Measurements from ENCODE around the gene MTCH1.
"Not testable (repeated sequence)": the region's sequence is repeated elsewhere in the genome, so short reads cannot be mapped to it uniquely, and the experiment has no call there.

The MTCH1 gene

DNA sequence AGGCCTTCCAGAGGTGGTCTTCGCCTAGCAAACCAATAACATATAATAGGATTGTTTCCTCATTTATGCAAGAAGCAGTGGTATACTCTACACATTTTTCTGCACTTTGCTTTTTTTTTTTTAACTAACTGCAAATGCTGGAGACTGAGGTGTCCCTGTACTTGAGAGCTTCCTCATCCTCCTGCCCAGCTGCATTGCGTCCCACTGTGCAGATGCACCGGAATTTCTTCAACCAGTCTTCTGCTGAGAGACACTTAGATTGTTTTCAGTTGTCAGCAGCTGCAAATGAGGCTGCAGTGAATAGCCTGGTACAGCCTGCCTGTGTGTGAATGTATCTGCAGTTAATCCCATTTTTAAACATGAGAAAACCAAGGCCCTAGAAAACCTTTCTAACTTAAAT lies 31.0 kb upstream of the MTCH1 start:
- DNase-seq (ENCODE audit: low read depth) = no peak

DNA sequence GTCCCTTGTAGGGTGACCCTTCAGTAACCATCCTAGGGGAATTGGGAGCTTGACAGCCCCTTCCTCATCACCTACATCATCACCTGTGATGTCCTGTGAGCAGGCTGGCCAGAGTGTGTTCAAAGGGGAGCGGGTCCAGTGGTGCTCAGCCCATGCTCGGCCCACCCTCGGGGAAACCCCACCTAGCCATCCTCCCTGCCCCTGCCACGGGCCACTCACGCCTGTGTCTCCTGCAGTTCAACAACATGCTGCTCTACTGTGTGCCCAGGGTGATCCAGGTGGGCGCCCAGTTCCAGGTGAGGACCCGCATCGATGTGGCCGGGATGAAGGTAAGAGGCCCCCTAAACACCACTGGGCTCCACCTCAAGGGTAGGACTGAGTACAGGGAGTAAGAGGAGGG lies 29.5 kb upstream of the MTCH1 start:
- no peak for DNase-seq (ENCODE audit: low read depth)

- DNase-seq (ENCODE audit: low read depth) = no peak
Observed at GRCh38 chr6:37014667-37015066, 28.7 kb upstream of the MTCH1 start.

DNA sequence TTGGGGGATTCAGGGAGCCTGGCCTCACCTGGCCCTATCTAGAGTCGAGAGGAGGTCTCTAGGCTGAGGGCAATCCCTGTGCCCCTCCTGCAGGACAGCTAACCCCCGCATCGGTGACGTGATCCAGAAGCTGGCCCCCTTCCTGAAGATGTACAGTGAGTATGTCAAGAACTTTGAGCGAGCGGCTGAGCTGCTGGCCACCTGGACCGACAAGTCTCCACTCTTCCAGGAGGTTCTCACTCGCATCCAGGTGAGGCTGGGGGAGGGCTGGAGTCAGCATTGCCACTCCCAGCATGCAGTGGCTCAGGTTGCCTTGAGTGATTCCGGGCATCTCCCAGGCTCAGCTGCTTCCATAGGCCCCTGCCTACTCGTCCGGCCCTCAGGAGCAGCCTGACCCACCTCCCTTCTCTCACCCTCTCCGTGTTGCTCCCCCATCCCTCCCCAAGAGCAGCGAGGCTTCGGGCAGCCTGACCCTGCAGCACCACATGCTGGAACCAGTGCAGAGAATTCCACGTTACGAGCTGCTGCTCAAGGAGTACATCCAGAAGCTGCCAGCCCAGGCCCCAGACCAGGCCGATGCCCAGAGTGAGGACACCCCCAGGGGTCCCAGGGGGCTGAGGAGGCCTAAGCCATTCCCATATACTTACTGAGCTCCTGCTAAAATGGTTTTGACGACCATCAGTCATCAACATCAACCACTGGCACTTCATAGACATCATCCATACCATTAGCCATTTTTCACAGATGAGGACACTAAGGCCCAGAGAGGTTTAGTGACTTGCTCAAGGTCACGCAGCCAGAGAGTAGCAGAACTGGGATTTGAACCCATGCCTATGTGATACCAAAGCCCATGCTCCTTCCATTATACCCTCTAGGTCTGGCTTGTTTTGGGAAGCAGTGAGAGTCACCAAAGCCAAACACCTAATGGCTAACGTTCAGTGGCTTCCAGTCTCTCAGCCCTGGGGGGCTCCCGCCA lies 27.8 kb upstream of the MTCH1 start:
- DNase-seq (ENCODE audit: low read depth) = no peak

DNA sequence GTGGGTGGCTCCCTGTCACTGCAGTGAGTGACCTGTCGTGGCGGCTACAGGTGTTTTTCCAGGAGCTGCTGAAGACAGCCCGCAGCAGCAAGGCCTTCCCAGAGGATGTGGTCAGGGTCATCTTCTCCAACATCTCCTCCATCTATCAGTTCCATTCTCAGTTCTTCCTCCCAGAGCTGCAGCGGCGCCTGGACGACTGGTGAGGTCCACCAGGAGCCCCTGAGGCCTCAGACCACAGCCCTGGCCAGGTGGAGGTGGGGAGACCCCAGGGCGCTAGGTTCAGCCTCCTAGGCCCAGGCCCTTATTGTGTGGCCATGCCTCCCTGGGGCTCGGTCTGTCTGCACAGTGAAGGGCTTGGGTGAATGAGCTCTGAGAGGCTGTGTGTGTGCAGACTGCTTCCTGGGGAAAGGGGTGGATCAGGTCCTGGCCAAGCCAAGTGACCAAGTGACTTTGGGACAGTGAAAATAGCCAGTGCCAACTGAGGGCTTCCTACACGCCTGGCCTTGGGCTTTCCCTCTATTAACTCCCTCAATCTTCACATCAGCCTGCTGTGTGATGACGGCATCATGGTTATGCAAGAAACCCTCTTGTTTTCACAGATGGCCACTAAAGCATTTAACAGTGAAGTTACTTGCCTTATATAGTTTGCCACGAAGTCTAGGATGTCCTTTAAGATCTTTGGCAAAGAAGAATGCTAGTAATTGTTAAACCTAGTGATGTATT lies 25.8 kb upstream of the MTCH1 start:
- DNase-seq (ENCODE audit: low read depth) = no peak

GRCh38 chr6:37010402-37010892 lies 24.5 kb upstream of the MTCH1 start:
- DNase-seq (ENCODE audit: low read depth) = no peak

GRCh38 chr6:37008484-37009465 lies 22.8 kb upstream of the MTCH1 start:
- no peak for DNase-seq (ENCODE audit: low read depth)

DNA sequence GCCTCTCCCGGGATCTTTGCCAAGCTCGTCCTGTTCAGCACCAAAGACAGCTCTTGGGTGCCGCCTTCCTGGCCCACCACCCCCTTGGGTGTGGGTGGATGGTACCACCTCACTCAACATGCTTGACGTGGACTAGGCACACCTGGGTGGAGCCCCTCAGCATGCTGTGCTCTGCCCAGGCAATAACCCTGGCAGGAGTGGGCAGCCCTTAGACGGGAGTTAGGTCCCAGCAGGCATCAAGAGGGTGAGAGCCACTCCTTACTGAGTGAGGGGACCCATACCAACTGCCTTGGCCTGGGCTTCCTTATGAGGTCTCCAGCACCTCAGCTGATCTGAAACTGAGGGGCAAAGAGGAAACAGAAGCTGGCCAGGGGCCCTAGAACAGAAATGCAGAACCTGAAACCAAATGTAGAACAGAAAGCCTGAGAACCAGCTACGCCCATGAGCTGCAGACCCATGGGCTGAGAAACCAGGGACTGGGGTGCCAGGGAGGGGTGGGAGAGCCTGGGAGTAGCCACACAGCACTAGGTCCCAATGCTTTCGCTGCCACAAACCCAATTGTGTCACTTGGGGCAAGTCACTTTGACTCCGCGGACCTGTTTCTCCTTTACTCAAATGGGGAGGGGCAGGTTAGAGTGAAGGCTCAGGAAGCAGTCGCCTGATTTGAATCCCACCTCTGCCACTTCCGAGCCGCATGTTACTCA lies 21.5 kb upstream of the MTCH1 start:
- no peak for DNase-seq (ENCODE audit: low read depth)

DNA sequence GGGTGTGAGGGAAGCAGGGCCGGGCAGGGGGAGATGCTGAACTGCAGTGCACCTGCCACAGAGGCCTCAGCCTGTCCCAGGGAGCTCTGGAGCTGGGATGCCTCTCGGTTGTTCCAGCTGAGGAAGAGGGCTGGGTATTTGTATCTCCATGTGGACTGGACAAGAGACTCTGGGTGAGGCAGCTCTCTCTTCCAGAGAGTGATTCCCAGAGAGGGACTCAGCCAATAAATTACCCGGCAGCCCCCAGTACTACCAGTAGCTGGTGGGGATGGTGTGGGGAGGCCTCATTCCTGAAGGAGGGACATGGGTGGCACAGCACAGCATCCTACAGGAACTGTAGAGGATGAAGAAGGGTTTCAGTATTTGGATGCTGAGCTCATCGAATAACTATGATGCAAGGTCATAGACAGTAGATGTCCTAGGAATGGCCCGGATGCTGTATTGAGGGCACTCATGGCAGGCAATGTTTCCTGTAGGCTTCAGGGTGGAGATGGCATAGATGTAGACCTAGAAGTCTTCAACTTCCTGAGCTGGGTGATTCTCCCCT lies 20.9 kb upstream of the MTCH1 start:
- DNase-seq (ENCODE audit: low read depth) = no peak

DNA sequence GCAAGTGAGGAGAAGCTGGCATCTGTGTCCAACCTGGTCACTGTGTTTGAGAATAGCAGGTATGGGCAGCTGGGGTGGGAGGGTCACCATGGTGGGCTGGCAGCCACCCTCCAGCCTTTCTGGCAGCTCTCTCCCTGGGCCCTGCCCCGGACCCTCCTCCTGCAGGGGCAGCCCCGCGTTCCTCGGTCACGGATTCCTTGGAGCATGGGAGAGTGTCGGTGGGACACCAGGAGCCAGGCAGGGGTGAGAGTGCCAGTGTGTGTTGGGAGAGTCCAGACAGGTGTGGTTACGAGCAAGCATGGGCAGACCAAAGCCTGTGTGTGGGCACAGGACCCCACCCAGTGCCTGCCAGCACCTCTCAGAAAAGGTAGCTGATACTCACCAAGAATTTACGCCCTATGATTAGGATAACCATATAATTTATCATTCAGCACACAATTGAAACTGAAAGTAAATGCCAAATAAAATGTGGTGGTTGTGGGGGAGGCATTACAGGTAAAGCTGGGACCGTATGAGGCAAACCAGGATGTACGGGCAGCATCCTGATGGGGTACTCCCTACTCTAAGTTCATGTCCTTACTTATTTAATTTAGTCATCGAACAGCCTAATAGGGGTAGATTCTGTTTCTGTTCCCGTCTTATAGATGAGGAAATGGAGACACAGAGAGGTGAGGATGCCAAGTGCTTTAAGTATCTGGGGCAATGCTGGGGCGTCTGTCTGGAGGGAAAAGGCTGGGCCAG lies 20.0 kb upstream of the MTCH1 start:
- DNase-seq (ENCODE audit: low read depth) = no peak

- peak; percentile 34 for DNase-seq (ENCODE audit: low read depth)
Observed at GRCh38 chr6:37005061-37005810, 19.2 kb upstream of the MTCH1 start, which contains the start of gene FGD2. FGD2 (plus strand) TSS chr6:37005655; CDS start chr6:37005818, 163 bp downstream.

GRCh38 chr6:37004044-37004980 lies 18.3 kb upstream of the MTCH1 start:
- no peak for DNase-seq (ENCODE audit: low read depth)

GRCh38 chr6:36999751-37000125 lies 13.7 kb upstream of the MTCH1 start:
- DNase-seq (ENCODE audit: low read depth) = no peak

DNA sequence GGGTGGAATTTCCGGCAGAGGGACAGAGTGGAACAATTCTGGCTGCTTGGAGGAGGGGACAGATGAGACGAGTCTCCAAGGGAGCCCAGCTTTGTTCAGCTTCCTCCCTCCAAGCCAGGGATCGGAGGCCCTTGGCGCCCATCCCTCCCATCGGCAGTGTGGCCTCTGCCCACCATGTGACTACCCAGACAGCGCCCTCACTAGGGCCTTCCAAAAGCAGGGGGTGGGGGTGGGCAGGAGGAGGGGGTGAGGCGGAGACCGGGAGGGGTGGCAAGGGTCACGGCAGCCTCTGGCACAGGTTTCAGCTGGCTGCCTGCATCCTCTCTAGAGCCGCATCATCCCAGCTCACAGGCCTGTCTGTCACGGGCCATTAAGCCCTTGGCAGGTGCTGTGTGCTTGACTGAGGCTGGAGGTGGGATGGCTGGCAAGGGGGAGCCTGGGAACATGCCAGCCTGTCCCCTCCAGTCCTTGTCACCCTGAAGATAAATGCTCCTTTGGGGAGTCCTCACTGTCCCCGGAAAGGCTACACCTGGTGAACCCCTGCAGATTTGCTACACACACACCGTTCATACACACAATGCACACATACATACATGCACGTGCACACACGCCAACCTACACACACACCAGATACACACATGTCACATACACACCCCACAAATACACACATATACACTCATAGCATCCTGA lies 13.2 kb upstream of the MTCH1 start:
- no peak for DNase-seq (ENCODE audit: low read depth)

DNA sequence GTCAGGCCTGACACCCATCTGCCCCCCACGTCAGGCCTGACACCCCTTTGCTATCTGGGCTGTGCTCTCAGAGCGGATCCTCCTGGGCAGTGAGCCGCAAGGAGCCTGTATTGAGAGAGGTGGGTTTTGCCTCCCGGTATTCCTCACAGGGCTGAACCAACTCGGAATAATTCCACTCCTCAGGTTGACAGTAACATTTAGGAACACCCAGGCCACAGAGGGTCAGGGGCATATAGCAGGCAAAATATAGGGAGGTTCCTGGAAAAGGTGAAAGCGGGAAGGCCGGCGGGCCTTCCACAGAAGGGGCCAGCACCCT lies 12.7 kb upstream of the MTCH1 start:
- DNase-seq (ENCODE audit: low read depth) = no peak

DNA sequence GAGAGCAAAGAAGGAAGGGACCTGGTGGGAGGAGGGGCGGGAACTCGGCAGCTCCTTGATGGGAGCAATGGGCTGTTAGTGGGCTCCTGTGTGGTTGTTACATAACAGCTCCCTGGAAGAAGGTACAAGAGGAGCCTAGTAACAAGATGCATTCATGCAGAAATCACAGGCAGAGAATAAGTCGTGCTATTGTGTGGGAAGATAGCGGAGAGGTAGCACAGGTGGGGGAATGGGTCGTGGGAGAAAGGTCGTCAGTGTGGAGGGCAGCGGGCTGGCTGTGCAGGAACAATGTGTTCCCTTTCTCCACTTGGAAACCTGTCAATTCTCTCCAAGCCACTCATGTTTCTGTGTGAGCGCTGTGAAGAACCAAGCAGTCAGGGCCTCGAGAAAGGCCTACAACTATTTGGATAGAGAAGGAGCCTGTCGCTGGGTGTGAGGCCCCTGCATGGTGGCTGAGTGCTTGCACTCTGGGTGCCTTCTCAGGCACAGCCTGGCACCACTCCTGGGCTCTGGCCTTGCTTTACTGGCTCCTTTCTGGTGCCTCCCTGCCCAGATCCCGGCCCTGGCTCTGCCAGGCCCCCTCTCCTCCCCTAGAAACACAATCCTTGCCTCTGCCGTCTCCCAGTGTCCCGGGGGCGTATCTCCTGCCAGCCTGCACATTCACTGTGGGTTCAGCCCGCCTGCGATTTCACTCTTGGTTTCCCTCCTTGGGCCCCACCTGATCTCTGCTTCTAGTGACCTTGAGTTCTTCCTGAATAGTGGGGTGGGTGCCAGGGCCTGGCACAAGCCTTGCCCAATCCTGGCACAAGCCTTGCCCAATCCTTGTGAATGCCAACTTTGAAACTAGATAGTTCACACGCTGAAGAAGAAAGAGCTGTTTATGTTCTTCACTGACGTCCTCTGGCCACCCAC lies 12.1 kb upstream of the MTCH1 start:
- DNase-seq (ENCODE audit: low read depth) = no peak

DNA sequence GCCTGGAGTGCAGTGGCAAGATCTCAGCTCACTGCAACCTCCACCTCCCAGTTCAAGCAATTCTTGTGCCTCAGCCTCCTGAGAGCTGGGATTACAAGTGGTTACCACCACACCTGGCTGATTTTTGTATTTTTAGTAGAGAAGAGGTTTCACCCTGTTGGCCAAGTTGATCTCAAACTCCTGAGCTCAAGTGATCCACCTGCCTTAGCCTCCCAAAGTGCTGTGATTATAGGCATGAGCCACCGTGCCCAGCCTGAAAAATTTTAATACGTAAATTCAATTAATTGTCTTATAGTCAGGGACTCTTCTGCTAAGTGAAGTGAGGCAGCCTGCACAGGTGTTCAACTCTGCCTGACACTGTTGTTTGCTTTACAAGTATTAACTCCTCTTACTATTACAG lies 4.4 kb upstream of the MTCH1 start:
- not testable (repeated sequence) for DNase-seq (ENCODE audit: low read depth)

All from CMK (cell line).